NCI-H187 treated with DMSO at 0.1 percent for 48 hours (cell line): ENCODE measurements around the gene MPZ.
"Not testable (repeated sequence)": the region's sequence is repeated elsewhere in the genome, so short reads cannot be mapped to it uniquely, and the experiment has no call there.

Experiments used
- DNase-seq: peaks from one replicate; lab custom pipeline; 2025; lab: John Stamatoyannopoulos, UW

Gene MPZ

DNA sequence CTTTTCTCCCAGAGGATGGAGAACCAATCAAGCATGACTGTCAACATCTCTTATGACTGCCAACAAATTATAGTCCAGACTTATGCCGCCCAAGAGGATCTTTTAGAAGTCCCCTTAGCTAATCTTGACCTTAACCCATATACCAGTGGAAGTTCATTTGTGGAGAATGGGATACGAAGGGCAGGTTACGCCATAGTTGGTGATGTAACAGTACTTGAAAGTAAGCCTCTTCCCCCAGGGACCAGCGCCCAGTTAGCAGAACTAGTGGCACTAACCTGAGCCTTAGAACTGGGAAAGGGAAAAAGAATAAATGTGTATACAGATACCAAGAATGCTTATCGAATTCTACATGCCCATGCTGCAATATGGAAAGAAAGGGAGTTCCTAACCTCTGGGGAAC, 54.5 kb downstream of the MPZ start:
- not testable (repeated sequence) for DNase-seq
